ENCODE data around the gene ARHGAP28. TPM values are rescaled to one million over a fixed set of nuclear protein-coding genes. Genes with fewer than 3 reads are reported as not detected.

ARHGAP28 gene
- total RNA-seq, result 1 to 10 TPM in 1 of 2 donors, under 1 TPM in 1; 0.41 to 1.8 TPM

GRCh38 chr18:6729247-6730091 is at the start of gene ARHGAP28:
TSS of gene ARHGAP28 (plus strand) at chr18:6729716. CDS start at chr18:6729822, 106 bp downstream.
- H3K27me3 ChIP-seq (replicated peaks; ENCODE audit: insufficient read depth), result no peaks in the 10 kb centered on the region
- DNase-seq (ENCODE audit: low spot score) (no peak), ATAC-seq (ENCODE audit: insufficient number of reproducible peaks, low FRiP score, low read depth) (no peak)
- H3K9me3 ChIP-seq, result no peaks in the 10 kb centered on the region
- no peaks in the 10 kb centered on the region for H3K36me3 ChIP-seq
- peak within 1 kb of the TSS; percentile 69 for H3K4me3 ChIP-seq
- no peaks in the 10 kb centered on the region for H3K4me1 ChIP-seq (ENCODE audit: control insufficient read depth in 1 of 2, low read depth in 2 of 2)
- no peak for TF ChIP-seq CTCF (IDR thresholded peaks at IDR 0.05)
- H3K27ac ChIP-seq, result no peak within 1 kb of the TSS

- ATAC-seq (ENCODE audit: insufficient number of reproducible peaks, low FRiP score, low read depth), result no peak
- TF ChIP-seq CTCF (IDR thresholded peaks at IDR 0.05), result no peak
- no peak overlapping the region for H3K27ac ChIP-seq
Measured at GRCh38 chr18:6681331-6681875, 48.1 kb upstream of the ARHGAP28 start.

GRCh38 chr18:6682437-6683111 is 46.9 kb upstream of the ARHGAP28 start:
- ATAC-seq (ENCODE audit: insufficient number of reproducible peaks, low FRiP score, low read depth), result no peak
- no peak overlapping the region for H3K27ac ChIP-seq
- TF ChIP-seq CTCF (IDR thresholded peaks at IDR 0.05), result no peak

More at GRCh38 chr18:6681331-6681875, 48.1 kb upstream of the ARHGAP28 start:
- DNase-seq (ENCODE audit: low spot score), result no peak
- Histone ChIP-seq H3K27me3 (replicated peaks; ENCODE audit: insufficient read depth) (no peaks in the 10 kb centered on the region), H3K9me3 (no peaks in the 10 kb centered on the region), H3K4me1 (ENCODE audit: control insufficient read depth in 1 of 2, low read depth in 2 of 2) (no peaks in the 10 kb centered on the region), H3K4me3 (no peak overlapping the region), H3K36me3 (no peaks in the 10 kb centered on the region)

GRCh38 chr18:6683112-6683876 is 46.2 kb upstream of the ARHGAP28 start:
- Histone ChIP-seq H3K27ac (no peak overlapping the region), H3K4me3 (no peak overlapping the region), H3K36me3 (no peaks in the 10 kb centered on the region), H3K4me1 (ENCODE audit: control insufficient read depth in 1 of 2, low read depth in 2 of 2) (no peaks in the 10 kb centered on the region), H3K27me3 (replicated peaks; ENCODE audit: insufficient read depth) (no peaks in the 10 kb centered on the region), H3K9me3 (no peaks in the 10 kb centered on the region)
- DNase-seq (ENCODE audit: low spot score) (no peak), ATAC-seq (ENCODE audit: insufficient number of reproducible peaks, low FRiP score, low read depth) (no peak)
- TF ChIP-seq CTCF (IDR thresholded peaks at IDR 0.05), result no peak

More at GRCh38 chr18:6682437-6683111, 46.9 kb upstream of the ARHGAP28 start:
- Histone ChIP-seq H3K4me3 (no peak overlapping the region), H3K4me1 (ENCODE audit: control insufficient read depth in 1 of 2, low read depth in 2 of 2) (no peaks in the 10 kb centered on the region), H3K27me3 (replicated peaks; ENCODE audit: insufficient read depth) (no peaks in the 10 kb centered on the region), H3K9me3 (no peaks in the 10 kb centered on the region), H3K36me3 (no peaks in the 10 kb centered on the region)
- DNase-seq (ENCODE audit: low spot score), result no peak
